ENCODE measurements around the gene PPP1R14D.

GRCh38 chr15:40845511-40846284 lies 17.2 kb upstream of the PPP1R14D start:
- no peak for TF ChIP-seq POLR2AphosphoS5 (IDR thresholded peaks at IDR 0.05)
- TF ChIP-seq CTCF (IDR thresholded peaks at IDR 0.05 in 8 of 11, conservative IDR thresholded peaks at IDR 0.05 in 3 of 11): no peak
- no peak for TF ChIP-seq POLR2A (IDR thresholded peaks at IDR 0.05)

All from spleen (tissue), 7 donors.